ENCODE results near the gene MAML3.

MAML3 gene

GRCh38 chr4:139922406-139923024 is 231.5 kb downstream of the MAML3 start:
- no peak for DNase-seq (ENCODE audit: low read depth, low spot score)

GRCh38 chr4:139921429-139922184 is 232.4 kb downstream of the MAML3 start:
- DNase-seq (ENCODE audit: low read depth, low spot score), result no peak

- no peak for DNase-seq (ENCODE audit: low read depth, low spot score)
Observed at GRCh38 chr4:139920486-139921002, 233.4 kb downstream of the MAML3 start.

- no peak for DNase-seq (ENCODE audit: low read depth, low spot score)
Observed at GRCh38 chr4:139919521-139919920, 234.5 kb downstream of the MAML3 start.

- DNase-seq (ENCODE audit: low read depth, low spot score), result no peak
Observed at GRCh38 chr4:139919004-139919403, 235.0 kb downstream of the MAML3 start.

- DNase-seq (ENCODE audit: low read depth, low spot score), result no peak
Observed at GRCh38 chr4:139918591-139918990, 235.4 kb downstream of the MAML3 start.

- no peak for DNase-seq (ENCODE audit: low read depth, low spot score)
Observed at GRCh38 chr4:139917896-139918295, 236.1 kb downstream of the MAML3 start.

- no peak for DNase-seq (ENCODE audit: low read depth, low spot score)
Observed at GRCh38 chr4:139916041-139916440, 237.9 kb downstream of the MAML3 start.

GRCh38 chr4:139915037-139915436 is 238.9 kb downstream of the MAML3 start:
- DNase-seq (ENCODE audit: low read depth, low spot score), result no peak

GRCh38 chr4:139913995-139914598 is 239.9 kb downstream of the MAML3 start:
- no peak for DNase-seq (ENCODE audit: low read depth, low spot score)

GRCh38 chr4:139913398-139913990 is 240.5 kb downstream of the MAML3 start:
- DNase-seq (ENCODE audit: low read depth, low spot score), result no peak

GRCh38 chr4:139912445-139912844 is 241.5 kb downstream of the MAML3 start:
- DNase-seq (ENCODE audit: low read depth, low spot score), result no peak

GRCh38 chr4:139910106-139910505 is 243.9 kb downstream of the MAML3 start:
- DNase-seq (ENCODE audit: low read depth, low spot score), result no peak

GRCh38 chr4:139908636-139909437 is 245.1 kb downstream of the MAML3 start:
- no peak for DNase-seq (ENCODE audit: low read depth, low spot score)

GRCh38 chr4:139907001-139907809 is 246.8 kb downstream of the MAML3 start:
- no peak for DNase-seq (ENCODE audit: low read depth, low spot score)

- DNase-seq (ENCODE audit: low read depth, low spot score), result no peak
Observed at GRCh38 chr4:139905489-139905888, 248.5 kb downstream of the MAML3 start.

- no peak for DNase-seq (ENCODE audit: low read depth, low spot score)
Observed at GRCh38 chr4:139904406-139904805, 249.6 kb downstream of the MAML3 start.

- DNase-seq (ENCODE audit: low read depth, low spot score), result no peak
Observed at GRCh38 chr4:139903845-139904244, 250.1 kb downstream of the MAML3 start.

- no peak for DNase-seq (ENCODE audit: low read depth, low spot score)
Observed at GRCh38 chr4:139902321-139903320, 251.4 kb downstream of the MAML3 start.

All from activated CD4-positive, CD25-positive, alpha-beta regulatory T cell treated with anti-CD3 and anti-CD28 coated beads, Interleukin-2, amount 50 U/mL, for 16 hours (primary cell).